Sciatic nerve (tissue), 2 donors: ENCODE data around the gene ANKRD52. TPM values are rescaled to one million over a fixed set of nuclear protein-coding genes. Genes with fewer than 3 reads are reported as not detected.
"Not testable (repeated sequence)": the region's sequence is repeated elsewhere in the genome, so short reads cannot be mapped to it uniquely, and the experiment has no call there.

Experiments used
- ATAC-seq: fragments of 200-7000 bp; cut with Tn5 transposase; one replicate; pipeline ENCODE4 v1.9.1; 2020; ENCODE audit warnings: mild to moderate bottlenecking, moderate library complexity
- DNase-seq: peaks from one replicate; pipeline ENCODE4 v3.0.0-alpha.2; 2020; ENCODE audit warnings: low spot score
- intact Hi-C: fragments of 100-400 bp; cut with DNase I; formaldehyde crosslinking; loops from one replicate; pipeline ENCODE4 v1.14.2; 2022
- total RNA-seq: library from RNA; stranded (reverse); fragmentation: NEBNext Ultra II Directional; extraction: Animal tissue kit (Norgen Biotek cat#: 25700); gene quantifications from one replicate; pipeline ENCODE4 v1.2.1, GENCODE V29; 2021
- donor health status: DM: no; HTN: no; CAD: no.
- donor health status: DM: no; HTN: no; CAD: no.

Gene ANKRD52
- total RNA-seq, 1 donor from 2014 or later: 40.1 TPM

GRCh38 chr12:56278905-56279304, 20.7 kb upstream of the ANKRD52 start:
- ATAC-seq (no peak), DNase-seq (no peak)
- intact Hi-C loops: no loop called here

GRCh38 chr12:56274299-56274698, 16.1 kb upstream of the ANKRD52 start:
- DNase-seq (no peak), ATAC-seq (no peak)
- intact Hi-C loops: no loop called here

- intact Hi-C loops, DNase-seq, ATAC-seq: not testable (repeated sequence)
Observed at GRCh38 chr12:56272468-56272867, 14.3 kb upstream of the ANKRD52 start.

GRCh38 chr12:56271031-56271430, 12.8 kb upstream of the ANKRD52 start:
- no peak for DNase-seq
- ATAC-seq: no peak
- intact Hi-C loops: no loop called here

GRCh38 chr12:56267443-56268071, 9.4 kb upstream of the ANKRD52 start:
- DNase-seq: peak; percentile 72
- intact Hi-C loops: no loop called here
- peak; percentile 27 for ATAC-seq

GRCh38 chr12:56266693-56267442, 8.7 kb upstream of the ANKRD52 start, which contains the start of gene COQ10A:
COQ10A (plus strand) TSS chr12:56266942; CDS start chr12:56267119, 177 bp downstream.
- DNase-seq: peak; percentile 95
- intact Hi-C loops: no loop called here
- ATAC-seq: peak; percentile 95

- intact Hi-C loops, DNase-seq: not testable (repeated sequence)
Observed at GRCh38 chr12:56266068-56266692, 8.0 kb upstream of the ANKRD52 start.

GRCh38 chr12:56262955-56263354, 4.8 kb upstream of the ANKRD52 start:
- ATAC-seq, intact Hi-C loops, DNase-seq: not testable (repeated sequence)

More at GRCh38 chr12:56266068-56266692, 8.0 kb upstream of the ANKRD52 start:
- ATAC-seq: not testable (repeated sequence)

GRCh38 chr12:56261503-56262232, 3.5 kb upstream of the ANKRD52 start:
- DNase-seq (no peak), ATAC-seq (no peak)
- intact Hi-C loops: no loop called here

- intact Hi-C loops: no loop called here
- DNase-seq: no peak
- ATAC-seq: no peak
Observed at GRCh38 chr12:56260921-56261320, 2.7 kb upstream of the ANKRD52 start.

GRCh38 chr12:56260380-56260779, 2.2 kb upstream of the ANKRD52 start:
- intact Hi-C loops: no loop called here
- no peak for DNase-seq
- no peak for ATAC-seq

GRCh38 chr12:56258820-56259183, 618 bp upstream of the ANKRD52 start:
- DNase-seq: no peak
- intact Hi-C loops: no loop called here
- ATAC-seq: no peak

GRCh38 chr12:56257491-56258067, 605 bp downstream of the ANKRD52 start:
- DNase-seq (no peak), ATAC-seq (no peak)
- intact Hi-C loops: no loop called here

- ATAC-seq (no peak), DNase-seq (no peak)
- intact Hi-C loops: no loop called here
Observed at GRCh38 chr12:56257071-56257470, 1.1 kb downstream of the ANKRD52 start.

- intact Hi-C loops: no loop called here
- no peak for DNase-seq
- ATAC-seq: no peak
Observed at GRCh38 chr12:56256326-56256960, 1.7 kb downstream of the ANKRD52 start.

GRCh38 chr12:56255671-56256070, 2.5 kb downstream of the ANKRD52 start:
- intact Hi-C loops: no loop called here
- DNase-seq (no peak), ATAC-seq (no peak)

GRCh38 chr12:56253091-56253490, 5.1 kb downstream of the ANKRD52 start:
- no peak for DNase-seq
- no peak for ATAC-seq
- intact Hi-C loops: no loop called here

GRCh38 chr12:56252649-56253048, 5.5 kb downstream of the ANKRD52 start:
- ATAC-seq: no peak
- intact Hi-C loops: no loop called here
- no peak for DNase-seq

- no peak for ATAC-seq
- no peak for DNase-seq
Observed at GRCh38 chr12:56248711-56249110, 9.5 kb downstream of the ANKRD52 start.

More at GRCh38 chr12:56248711-56249110, 9.5 kb downstream of the ANKRD52 start:
- intact Hi-C loops: no loop called here
